Esophagus muscularis mucosa (tissue), 4 donors: Measurements from ENCODE around the gene KHDC1L. TPM values are rescaled to one million over a fixed set of nuclear protein-coding genes. Genes with fewer than 3 reads are reported as not detected.

Experiments
- DNase-seq: peaks from one replicate; pipeline ENCODE4 v3.0.0-alpha.2; 2017; ENCODE audit errors: extremely low spot score
- H3K27ac ChIP-seq, 4 donors: fragments of 200-600 bp; sonication (generic); replicated peaks in 1 of 4; 1 replicate in 3 of 4; 2 replicates in 1 of 4; pipeline ENCODE4 v1.5.1; 2016 to 2019; ENCODE audit warnings: mild to moderate bottlenecking in 1 of 4
- H3K27me3 ChIP-seq, 4 donors: fragments of 200-600 bp; sonication (generic); one replicate each; pipeline versions ENCODE4 v1.5.1 to v1.6.0; 2016 to 2019
- H3K36me3 ChIP-seq, 4 donors: fragments of 200-600 bp; sonication (generic); one replicate each; pipeline ENCODE4 v1.5.1; 2016 to 2019
- H3K4me1 ChIP-seq, 4 donors: fragments of 200-600 bp; sonication (generic); one replicate each; pipeline ENCODE4 v1.5.1; 2016 to 2019
- H3K4me3 ChIP-seq, 4 donors: fragments of 200-600 bp; sonication (generic); 1 replicate in 2 of 4; 2 replicates in 2 of 4; pipeline ENCODE4 v1.5.1; 2016 to 2019; ENCODE audit warnings: mild to moderate bottlenecking in 4 of 4, moderate library complexity in 1 of 4
- H3K9me3 ChIP-seq, 4 donors: fragments of 200-600 bp; sonication (generic); 1 replicate in 3 of 4; 2 replicates in 1 of 4; pipeline ENCODE4 v1.5.1; 2016 to 2019
- EP300 ChIP-seq: sonication (generic); formaldehyde crosslinking; IDR thresholded peaks from one replicate; pipeline ENCODE4 v1.6.1; 2017; ENCODE audit warnings: antibody characterized with exemption
- POLR2A ChIP-seq: fragments of 450-650 bp; IDR thresholded peaks from one replicate; pipeline ENCODE4 v1.6.1; 2017; ENCODE audit warnings: antibody characterized with exemption, moderate library complexity, mild to moderate bottlenecking, low read depth
- POLR2AphosphoS5 ChIP-seq, 2 donors: sonication (generic); formaldehyde crosslinking; IDR thresholded peaks; one replicate each; pipeline ENCODE4 v1.6.1; 2017; ENCODE audit warnings: antibody characterized with exemption in 2 of 2
- WGBS: methylation state at CpG from one replicate; pipeline ENCODE4 v1.1.5; 2018; 5-methylcytosine and 5-hydroxymethylcytosine counted together
- intact Hi-C: fragments of 100-400 bp; cut with DNase I; formaldehyde crosslinking; loops from one replicate; pipeline ENCODE4 v1.15.1; 2023
- total RNA-seq, 4 donors: library from RNA; depleted of rRNA; stranded (reverse); fragments of >200 nt; gene quantifications; one replicate each; pipeline versions ENCODE4 v1.1.0 to v1.2.1, GENCODE V29; 2016
- TF ChIP-seq, protein P1 (sequence below), 3 experiments: fragments of 200-600 bp in 2 of 3; fragments of 450-650 bp in 1 of 3; sonication (generic) in 2 of 3; IDR thresholded peaks; one replicate each; pipeline ENCODE4 v1.5.1; 2017 to 2019; ENCODE audit warnings: antibody characterized with exemption in 3 of 3, mild to moderate bottlenecking in 2 of 3, moderate library complexity in 1 of 3

KHDC1L gene
- total RNA-seq, 4 donors from 2014 or later: 0.83 TPM; not detected in 3

DNA sequence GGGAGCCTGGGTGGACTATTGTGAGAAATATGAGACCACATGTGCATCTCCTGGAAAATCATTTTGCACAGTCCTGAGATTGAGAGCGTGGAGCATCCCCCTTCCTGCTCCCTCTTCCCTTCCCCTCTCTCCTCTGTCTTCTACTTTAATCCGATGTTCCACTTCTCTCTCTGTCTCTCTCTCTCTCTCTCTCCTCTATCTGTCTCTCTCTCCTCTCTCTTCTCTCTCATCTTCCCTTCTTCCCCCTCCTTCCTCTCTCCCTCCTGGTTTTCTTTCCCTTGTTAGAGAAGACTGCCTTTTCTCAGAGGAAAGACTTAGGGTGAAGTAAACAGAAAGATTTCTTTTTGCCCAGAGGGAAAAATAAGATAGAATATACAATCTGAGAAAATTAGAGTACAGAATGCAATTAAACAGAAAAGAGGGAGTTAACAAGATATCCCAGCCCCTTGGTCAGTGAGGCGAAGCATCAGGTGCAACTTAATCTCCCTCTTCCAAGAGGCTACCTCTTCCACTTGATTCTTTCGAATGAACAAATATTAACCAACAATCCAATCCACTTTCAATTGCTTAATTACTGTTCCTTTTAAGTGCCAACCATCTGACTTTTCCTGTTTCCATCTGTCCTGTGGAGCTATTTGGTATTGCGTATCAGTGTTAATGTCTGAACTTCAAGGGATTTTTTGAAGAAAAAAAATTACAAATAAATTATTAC is 23.1 kb upstream of the KHDC1L start:
- H3K4me1 ChIP-seq: no peaks in the 10 kb centered on the region
- no peak overlapping the region for H3K4me3 ChIP-seq
- 76% methylated on average over 5 of the region's 5 CpGs for WGBS
- H3K36me3 ChIP-seq: no peaks in the 10 kb centered on the region
- H3K27ac ChIP-seq: no peak overlapping the region
- TF ChIP-seq, protein P1, sequence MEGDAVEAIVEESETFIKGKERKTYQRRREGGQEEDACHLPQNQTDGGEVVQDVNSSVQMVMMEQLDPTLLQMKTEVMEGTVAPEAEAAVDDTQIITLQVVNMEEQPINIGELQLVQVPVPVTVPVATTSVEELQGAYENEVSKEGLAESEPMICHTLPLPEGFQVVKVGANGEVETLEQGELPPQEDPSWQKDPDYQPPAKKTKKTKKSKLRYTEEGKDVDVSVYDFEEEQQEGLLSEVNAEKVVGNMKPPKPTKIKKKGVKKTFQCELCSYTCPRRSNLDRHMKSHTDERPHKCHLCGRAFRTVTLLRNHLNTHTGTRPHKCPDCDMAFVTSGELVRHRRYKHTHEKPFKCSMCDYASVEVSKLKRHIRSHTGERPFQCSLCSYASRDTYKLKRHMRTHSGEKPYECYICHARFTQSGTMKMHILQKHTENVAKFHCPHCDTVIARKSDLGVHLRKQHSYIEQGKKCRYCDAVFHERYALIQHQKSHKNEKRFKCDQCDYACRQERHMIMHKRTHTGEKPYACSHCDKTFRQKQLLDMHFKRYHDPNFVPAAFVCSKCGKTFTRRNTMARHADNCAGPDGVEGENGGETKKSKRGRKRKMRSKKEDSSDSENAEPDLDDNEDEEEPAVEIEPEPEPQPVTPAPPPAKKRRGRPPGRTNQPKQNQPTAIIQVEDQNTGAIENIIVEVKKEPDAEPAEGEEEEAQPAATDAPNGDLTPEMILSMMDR (IDR thresholded peaks at IDR 0.05): no peak
- TF ChIP-seq EP300 (no peak), POLR2A (no peak), POLR2AphosphoS5 (IDR thresholded peaks at IDR 0.05) (no peak)
- H3K9me3 ChIP-seq: no peaks in the 10 kb centered on the region
- H3K27me3 ChIP-seq: no peaks in the 10 kb centered on the region
- no peak for DNase-seq
- intact Hi-C loops: no loop called here

DNA sequence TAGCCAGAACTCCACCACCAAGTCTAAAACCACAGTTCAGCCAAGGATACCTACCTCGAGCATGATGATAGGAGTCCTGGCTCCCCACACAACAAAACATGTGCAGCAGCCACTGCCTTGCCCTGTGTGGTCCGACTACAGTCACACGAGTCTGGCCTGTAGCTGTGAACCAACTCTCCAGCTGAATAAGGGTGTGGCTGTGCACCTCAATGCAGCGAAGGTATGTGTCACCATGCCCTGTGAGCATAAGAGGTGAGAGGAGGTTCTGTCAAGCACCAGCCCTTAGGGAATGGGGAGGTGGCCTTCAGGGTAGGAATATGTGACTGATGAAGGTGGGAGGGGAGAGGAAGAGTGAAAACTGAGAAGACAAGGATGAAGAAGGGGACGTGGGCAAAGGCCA is 16.7 kb upstream of the KHDC1L start:
- WGBS: 91% methylated on average over 4 of the region's 5 CpGs

DNA sequence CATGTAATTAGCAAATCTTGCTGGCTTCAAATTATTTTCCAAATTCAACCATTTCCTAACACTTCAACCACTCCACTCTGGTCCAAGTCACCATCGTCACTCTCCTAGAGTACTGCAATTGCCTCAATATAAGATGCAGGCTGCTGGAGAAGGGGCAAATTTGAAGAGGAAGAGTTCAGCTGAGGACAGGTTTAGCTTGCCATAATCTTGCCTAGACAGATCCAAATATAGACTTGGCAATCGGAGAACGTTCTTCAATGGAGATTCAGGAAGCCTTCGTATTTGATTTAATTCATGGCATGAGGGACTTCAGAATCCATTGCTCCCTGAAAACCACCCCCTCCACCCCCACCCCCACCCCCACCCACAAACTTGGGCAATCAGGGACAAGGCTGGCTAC is 15.4 kb upstream of the KHDC1L start:
- Histone ChIP-seq H3K4me3 (no peak overlapping the region), H3K4me1 (peaks cover 0 to 5% (median 0%) of the 10 kb centered on the region in 4 donors), H3K27ac (no peak overlapping the region), H3K27me3 (no peaks in the 10 kb centered on the region), H3K36me3 (no peaks in the 10 kb centered on the region), H3K9me3 (no peaks in the 10 kb centered on the region)
- TF ChIP-seq POLR2AphosphoS5 (IDR thresholded peaks at IDR 0.05): no peak
- TF ChIP-seq, protein P1 (IDR thresholded peaks at IDR 0.05): no peak
- no peak for TF ChIP-seq POLR2A
- no peak for TF ChIP-seq EP300
- DNase-seq: no peak
- 76% methylated on average over 4 of the region's 4 CpGs for WGBS
- intact Hi-C loops: no loop called here

More for the DNA sequence above, 16.7 kb upstream of the KHDC1L start:
- Histone ChIP-seq H3K36me3 (no peaks in the 10 kb centered on the region), H3K4me3 (no peak overlapping the region), H3K4me1 (peaks cover 0 to 5% (median 0%) of the 10 kb centered on the region in 4 donors), H3K27me3 (no peaks in the 10 kb centered on the region), H3K27ac (no peak overlapping the region), H3K9me3 (no peaks in the 10 kb centered on the region)
- intact Hi-C loops: no loop called here
- no peak for TF ChIP-seq POLR2AphosphoS5 (IDR thresholded peaks at IDR 0.05)
- no peak for TF ChIP-seq POLR2A
- TF ChIP-seq EP300: no peak
- TF ChIP-seq, protein P1 (IDR thresholded peaks at IDR 0.05): no peak
- DNase-seq: no peak

DNA sequence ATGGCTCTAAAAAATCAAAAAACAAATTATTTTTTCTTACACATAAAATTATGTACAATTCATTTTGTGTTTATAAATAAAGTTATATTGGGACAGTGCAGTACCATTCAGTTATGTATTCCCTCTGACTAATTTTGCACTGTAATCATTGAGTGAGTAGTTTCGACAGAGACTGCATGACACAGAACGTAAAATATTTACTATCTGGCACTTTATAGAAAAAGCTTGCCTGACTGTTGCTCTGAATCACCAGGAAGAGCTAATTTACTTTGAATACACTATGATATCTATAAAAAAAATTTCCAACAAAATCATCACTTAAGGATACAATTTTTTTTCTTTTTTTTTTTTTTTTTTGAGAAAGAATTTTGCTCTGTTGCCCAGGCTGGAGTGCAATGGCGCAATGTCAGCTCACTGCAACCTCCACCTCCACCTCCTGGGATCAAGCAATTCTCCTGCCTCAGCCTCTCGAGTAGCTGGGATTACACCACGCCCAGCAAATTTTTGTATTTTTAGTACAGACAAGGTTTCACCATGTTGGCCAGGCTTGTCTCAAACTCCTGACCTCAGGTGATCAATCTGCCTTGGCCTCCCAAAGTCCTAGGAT is 11.0 kb upstream of the KHDC1L start:
- Histone ChIP-seq H3K4me1 (peaks cover 0 to 5% (median 0%) of the 10 kb centered on the region in 4 donors), H3K27ac (no peak overlapping the region), H3K27me3 (no peaks in the 10 kb centered on the region), H3K9me3 (no peaks in the 10 kb centered on the region), H3K36me3 (no peaks in the 10 kb centered on the region), H3K4me3 (no peak overlapping the region)
- no peak for DNase-seq
- WGBS: 92% methylated on average over 5 of the region's 5 CpGs
- no peak for TF ChIP-seq POLR2A
- no peak for TF ChIP-seq POLR2AphosphoS5 (IDR thresholded peaks at IDR 0.05)
- TF ChIP-seq, protein P1 (IDR thresholded peaks at IDR 0.05): no peak
- TF ChIP-seq EP300: no peak
- intact Hi-C loops: no loop called here
